ENCODE results near the gene RUNX2. TPM values are rescaled to one million over a fixed set of nuclear protein-coding genes. Genes with fewer than 3 reads are reported as not detected.
A peak's percentile ranks its signal among the peaks of the same experiment; 100 is the strongest.

The RUNX2 gene
- total and polyA plus RNA-seq, 9 of the 15 experiments (the other 6 are each of a cell fraction or from before 2014, with no cell fraction given) = 0.29 to 1.00 (median 0.43) TPM

DNA sequence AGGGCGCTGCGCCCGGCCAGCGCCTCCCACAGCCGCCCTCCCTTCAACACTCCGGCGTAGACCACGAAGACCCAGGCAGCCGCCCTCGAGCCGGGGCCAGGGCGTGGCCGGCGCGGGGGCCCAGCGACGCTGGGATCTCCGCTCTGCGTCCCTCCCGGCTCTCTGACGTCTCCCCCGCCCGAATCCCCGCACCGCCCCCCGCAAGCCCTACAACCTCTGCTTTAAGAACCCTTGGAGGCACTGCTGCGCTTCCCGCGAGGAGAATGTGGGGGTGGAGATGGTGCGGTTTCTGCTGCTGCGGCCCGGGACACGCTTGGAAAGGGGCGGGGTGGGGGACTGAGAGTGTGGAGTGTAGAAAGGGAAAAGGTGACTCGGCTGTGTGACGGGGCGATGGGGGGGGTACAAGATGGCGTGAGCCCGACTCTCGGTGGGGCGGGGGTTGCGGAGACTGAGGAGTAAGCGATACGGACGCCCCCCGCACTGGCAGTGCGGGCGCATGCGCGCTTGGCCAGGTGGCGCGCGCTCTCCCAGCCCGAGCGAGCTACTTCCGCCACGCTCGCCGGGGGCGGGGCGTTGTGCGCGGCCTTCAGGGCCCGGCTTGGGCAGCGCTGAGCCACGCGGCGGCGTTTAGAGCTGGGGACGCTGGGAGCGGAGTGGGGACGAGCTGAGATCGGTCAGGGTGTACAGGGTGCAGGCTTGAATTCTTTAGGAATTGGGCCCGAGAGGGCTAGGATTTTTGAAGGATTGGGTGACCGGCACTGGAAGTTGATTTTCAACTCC, 49.6 kb downstream of the RUNX2 start, which contains the start of gene SUPT3H (continued):
- TF ChIP-seq KLF13 (tag; IDR thresholded peaks at IDR 0.05; ENCODE audit: borderline replicate concordance, low read depth) (peak; percentile 71; the same call in 1 of the 2 replicates), BRCA1 (IDR thresholded peaks at IDR 0.05) (no peak), BRCA1 (CRISPR knock-in tag; IDR thresholded peaks at IDR 0.05) (no peak), KLF16 (IDR thresholded peaks at IDR 0.05) (no peak; the same call in 1 of the 2 replicates), TAF1 (IDR thresholded peaks at IDR 0.05; ENCODE audit: control insufficient read depth, extremely low read depth, insufficient read depth, low read length, severe bottlenecking) (peak; percentile 94), GTF2B (IDR thresholded peaks at IDR 0.05; ENCODE audit: extremely low read depth, insufficient read length) (peak; percentile 55), SP2 (IDR thresholded peaks at IDR 0.05; ENCODE audit: extremely low read depth, low read depth, low read length, poor library complexity, severe bottlenecking) (no peak), ZZZ3 (IDR thresholded peaks at IDR 0.05) (no peak), ZNF57 (CRISPR knock-in tag; IDR thresholded peaks at IDR 0.05) (0 out of 2 replicates have a peak, but pooled peaks have one; percentile 73), IFI16 (CRISPR knock-in tag; IDR thresholded peaks at IDR 0.05) (no peak), MXI1 (IDR thresholded peaks at IDR 0.05; ENCODE audit: low read depth, low read length) (no peak; the same call in 1 of the 2 replicates), MBD1 (CRISPR knock-in tag; IDR thresholded peaks at IDR 0.05) (no peak)
- TF ChIP-seq, protein P1, sequence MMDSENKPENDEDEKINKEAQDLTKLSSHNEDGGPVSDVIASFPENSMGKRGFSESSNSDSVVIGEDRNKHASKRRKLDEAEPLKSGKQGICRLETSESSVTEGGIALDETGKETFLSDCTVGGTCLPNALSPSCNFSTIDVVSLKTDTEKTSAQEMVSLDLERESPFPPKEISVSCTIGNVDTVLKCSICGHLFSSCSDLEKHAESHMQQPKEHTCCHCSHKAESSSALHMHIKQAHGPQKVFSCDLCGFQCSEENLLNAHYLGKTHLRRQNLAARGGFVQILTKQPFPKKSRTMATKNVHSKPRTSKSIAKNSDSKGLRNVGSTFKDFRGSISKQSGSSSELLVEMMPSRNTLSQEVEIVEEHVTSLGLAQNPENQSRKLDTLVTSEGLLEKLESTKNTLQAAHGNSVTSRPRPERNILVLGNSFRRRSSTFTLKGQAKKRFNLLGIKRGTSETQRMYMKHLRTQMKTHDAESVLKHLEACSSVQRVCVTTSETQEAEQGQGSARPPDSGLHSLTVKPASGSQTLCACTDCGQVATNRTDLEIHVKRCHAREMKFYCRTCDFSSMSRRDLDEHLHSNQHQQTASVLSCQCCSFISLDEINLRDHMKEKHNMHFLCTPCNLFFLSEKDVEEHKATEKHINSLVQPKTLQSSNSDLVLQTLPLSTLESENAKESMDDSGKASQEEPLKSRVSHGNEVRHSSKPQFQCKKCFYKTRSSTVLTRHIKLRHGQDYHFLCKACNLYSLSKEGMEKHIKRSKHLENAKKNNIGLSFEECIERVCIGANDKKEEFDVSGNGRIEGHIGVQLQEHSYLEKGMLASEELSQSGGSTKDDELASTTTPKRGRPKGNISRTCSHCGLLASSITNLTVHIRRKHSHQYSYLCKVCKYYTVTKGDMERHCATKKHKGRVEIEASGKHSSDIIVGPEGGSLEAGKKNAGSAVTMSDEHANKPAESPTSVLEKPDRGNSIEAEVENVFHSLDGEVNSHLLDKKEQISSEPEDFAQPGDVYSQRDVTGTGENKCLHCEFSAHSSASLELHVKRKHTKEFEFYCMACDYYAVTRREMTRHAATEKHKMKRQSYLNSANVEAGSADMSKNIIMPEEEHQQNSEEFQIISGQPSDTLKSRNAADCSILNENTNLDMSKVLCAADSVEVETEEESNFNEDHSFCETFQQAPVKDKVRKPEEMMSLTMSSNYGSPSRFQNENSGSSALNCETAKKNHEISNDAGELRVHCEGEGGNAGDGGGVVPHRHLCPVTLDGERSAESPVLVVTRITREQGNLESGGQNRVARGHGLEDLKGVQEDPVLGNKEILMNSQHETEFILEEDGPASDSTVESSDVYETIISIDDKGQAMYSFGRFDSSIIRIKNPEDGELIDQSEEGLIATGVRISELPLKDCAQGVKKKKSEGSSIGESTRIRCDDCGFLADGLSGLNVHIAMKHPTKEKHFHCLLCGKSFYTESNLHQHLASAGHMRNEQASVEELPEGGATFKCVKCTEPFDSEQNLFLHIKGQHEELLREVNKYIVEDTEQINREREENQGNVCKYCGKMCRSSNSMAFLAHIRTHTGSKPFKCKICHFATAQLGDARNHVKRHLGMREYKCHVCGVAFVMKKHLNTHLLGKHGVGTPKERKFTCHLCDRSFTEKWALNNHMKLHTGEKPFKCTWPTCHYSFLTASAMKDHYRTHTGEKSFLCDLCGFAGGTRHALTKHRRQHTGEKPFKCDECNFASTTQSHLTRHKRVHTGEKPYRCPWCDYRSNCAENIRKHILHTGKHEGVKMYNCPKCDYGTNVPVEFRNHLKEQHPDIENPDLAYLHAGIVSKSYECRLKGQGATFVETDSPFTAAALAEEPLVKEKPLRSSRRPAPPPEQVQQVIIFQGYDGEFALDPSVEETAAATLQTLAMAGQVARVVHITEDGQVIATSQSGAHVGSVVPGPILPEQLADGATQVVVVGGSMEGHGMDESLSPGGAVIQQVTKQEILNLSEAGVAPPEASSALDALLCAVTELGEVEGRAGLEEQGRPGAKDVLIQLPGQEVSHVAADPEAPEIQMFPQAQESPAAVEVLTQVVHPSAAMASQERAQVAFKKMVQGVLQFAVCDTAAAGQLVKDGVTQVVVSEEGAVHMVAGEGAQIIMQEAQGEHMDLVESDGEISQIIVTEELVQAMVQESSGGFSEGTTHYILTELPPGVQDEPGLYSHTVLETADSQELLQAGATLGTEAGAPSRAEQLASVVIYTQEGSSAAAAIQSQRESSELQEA (IDR thresholded peaks at IDR 0.05; ENCODE audit: low read depth) = no peak
- TF ChIP-seq, protein P2, sequence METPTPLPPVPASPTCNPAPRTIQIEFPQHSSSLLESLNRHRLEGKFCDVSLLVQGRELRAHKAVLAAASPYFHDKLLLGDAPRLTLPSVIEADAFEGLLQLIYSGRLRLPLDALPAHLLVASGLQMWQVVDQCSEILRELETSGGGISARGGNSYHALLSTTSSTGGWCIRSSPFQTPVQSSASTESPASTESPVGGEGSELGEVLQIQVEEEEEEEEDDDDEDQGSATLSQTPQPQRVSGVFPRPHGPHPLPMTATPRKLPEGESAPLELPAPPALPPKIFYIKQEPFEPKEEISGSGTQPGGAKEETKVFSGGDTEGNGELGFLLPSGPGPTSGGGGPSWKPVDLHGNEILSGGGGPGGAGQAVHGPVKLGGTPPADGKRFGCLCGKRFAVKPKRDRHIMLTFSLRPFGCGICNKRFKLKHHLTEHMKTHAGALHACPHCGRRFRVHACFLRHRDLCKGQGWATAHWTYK (CRISPR knock-in tag; IDR thresholded peaks at IDR 0.05) = 0 out of 2 replicates have a peak, but pooled peaks have one; percentile 53

All from K562 (cell line).